DND-41 (cell line): ENCODE measurements around the gene GPR146.

Source experiments
- ATAC-seq: fragments of 200-7000 bp; cut with Tn5 transposase; 3 replicates; pipeline ENCODE4 v1.9.1; 2021; ENCODE audit warnings: low read depth; ENCODE audit not compliant: insufficient read depth
- DNase-seq: peaks from one replicate; pipeline ENCODE4 v3.0.0-alpha.2; 2020
- H2AFZ ChIP-seq: 2 replicates; pipeline ENCODE4 v1.6.0; 2012; ENCODE audit warnings: low read depth, low read length
- H3K27ac ChIP-seq: 2 replicates; pipeline ENCODE4 v1.5.1; 2012; ENCODE audit warnings: low read length, inconsistent platforms
- H3K27me3 ChIP-seq: fragments of 200-600 bp; sonication (generic); 2 replicates; pipeline ENCODE4 v1.6.0; 2012; ENCODE audit warnings: low read length, mild to moderate bottlenecking, inconsistent platforms; ENCODE audit not compliant: insufficient read depth, poor library complexity
- H3K36me3 ChIP-seq: 2 replicates; pipeline ENCODE4 v1.5.1; 2012; ENCODE audit warnings: low read length, inconsistent platforms; ENCODE audit not compliant: insufficient read depth
- H3K4me1 ChIP-seq: 2 replicates; pipeline ENCODE4 v1.5.1; 2012; ENCODE audit warnings: mild to moderate bottlenecking, low read length; ENCODE audit not compliant: insufficient read depth
- H3K4me2 ChIP-seq: 2 replicates; pipeline ENCODE4 v1.6.0; 2012; ENCODE audit warnings: mild to moderate bottlenecking, moderate library complexity, low read length, inconsistent platforms; ENCODE audit not compliant: insufficient read depth
- H3K4me3 ChIP-seq, 2 experiments: fragments of 200-600 bp in 1 of 2; shearing (Covaris generic) in 1 of 2; 2 replicates each; pipeline ENCODE4 v1.5.1; 2012 to 2016; ENCODE audit warnings: inconsistent platforms in 2 of 2, low read length in 2 of 2, mild to moderate bottlenecking in 2 of 2, low read depth in 1 of 2, moderate library complexity in 1 of 2
- H3K79me2 ChIP-seq: 2 replicates; pipeline ENCODE4 v1.6.0; 2012; ENCODE audit warnings: low read length, inconsistent platforms; ENCODE audit not compliant: insufficient read depth
- H3K9ac ChIP-seq: 2 replicates; pipeline ENCODE4 v1.6.0; 2012; ENCODE audit warnings: low read depth, mild to moderate bottlenecking, inconsistent platforms, low read length, moderate library complexity
- H3K9me3 ChIP-seq: 2 replicates; pipeline ENCODE4 v1.5.1; 2012; ENCODE audit warnings: low read length, moderate library complexity, mild to moderate bottlenecking, inconsistent platforms; ENCODE audit not compliant: insufficient read depth, severe bottlenecking
- H4K20me1 ChIP-seq: 2 replicates; pipeline ENCODE4 v1.6.0; 2012; ENCODE audit warnings: low read length; ENCODE audit not compliant: insufficient read depth
- EZH2 ChIP-seq: IDR thresholded peaks from 3 replicates; pipeline ENCODE4 v1.6.1; 2012; ENCODE audit warnings: borderline replicate concordance, low read depth, mild to moderate bottlenecking, moderate library complexity, low read length, inconsistent platforms; ENCODE audit not compliant: severe bottlenecking
- TF ChIP-seq, protein P1 (sequence below): IDR thresholded peaks from 2 replicates; pipeline ENCODE4 v1.5.1; 2012; ENCODE audit warnings: borderline replicate concordance, low read length, moderate library complexity, mild to moderate bottlenecking; ENCODE audit not compliant: poor library complexity, severe bottlenecking; ENCODE audit errors: extremely low read depth

Gene GPR146

DNA sequence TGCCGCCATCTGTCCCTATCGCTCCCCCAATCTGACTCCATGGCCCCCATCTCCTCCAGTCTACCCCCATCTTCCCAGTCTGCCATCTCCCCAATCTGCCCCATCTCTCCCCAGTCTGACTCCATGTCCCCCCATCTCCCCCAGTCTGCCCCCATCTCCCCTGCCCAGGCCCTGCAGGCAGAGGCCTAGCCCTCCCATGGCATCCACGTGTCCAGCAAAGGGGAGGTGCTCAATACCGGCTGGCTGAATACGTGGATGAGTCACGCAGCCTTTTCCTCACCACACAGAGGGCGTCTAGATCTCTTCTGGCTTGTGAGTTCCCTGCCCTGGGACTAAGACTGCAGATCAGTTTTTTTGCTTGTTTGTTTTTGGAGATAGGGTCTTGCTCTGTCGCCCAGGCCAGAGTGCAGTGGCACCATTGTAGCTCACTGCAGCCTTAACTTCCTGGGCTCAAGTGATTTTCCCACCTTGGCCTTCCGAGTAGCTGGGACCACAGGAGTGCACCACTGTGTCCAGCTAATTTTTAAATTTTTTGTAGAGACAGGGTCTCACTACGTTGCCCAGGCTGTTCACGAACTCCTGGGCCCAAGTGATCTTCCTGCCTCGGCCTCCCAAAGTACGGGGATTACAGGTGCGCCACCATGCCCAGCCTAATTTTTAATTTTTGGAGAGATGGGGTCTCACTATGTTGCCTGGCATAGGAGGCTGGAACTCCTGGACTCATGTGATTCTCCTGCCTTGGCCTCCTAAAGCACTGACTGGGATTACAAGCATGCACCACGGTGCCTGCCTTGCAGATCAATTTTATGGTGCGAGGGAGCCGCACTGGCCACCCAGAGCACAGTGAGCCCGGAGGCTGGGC lies 15.3 kb upstream of the GPR146 start:
- Histone ChIP-seq H2AFZ (no peak overlapping the region), H3K27me3 (no peaks in the 10 kb centered on the region), H3K9ac (no peak overlapping the region), H4K20me1 (peaks cover 31% of the 10 kb centered on the region), H3K27ac (no peak overlapping the region), H3K79me2 (no peaks in the 10 kb centered on the region), H3K36me3 (no peaks in the 10 kb centered on the region), H3K4me3 (no peak overlapping the region), H3K4me1 (no peaks in the 10 kb centered on the region), H3K9me3 (no peaks in the 10 kb centered on the region), H3K4me2 (no peak overlapping the region)
- TF ChIP-seq, protein P1, sequence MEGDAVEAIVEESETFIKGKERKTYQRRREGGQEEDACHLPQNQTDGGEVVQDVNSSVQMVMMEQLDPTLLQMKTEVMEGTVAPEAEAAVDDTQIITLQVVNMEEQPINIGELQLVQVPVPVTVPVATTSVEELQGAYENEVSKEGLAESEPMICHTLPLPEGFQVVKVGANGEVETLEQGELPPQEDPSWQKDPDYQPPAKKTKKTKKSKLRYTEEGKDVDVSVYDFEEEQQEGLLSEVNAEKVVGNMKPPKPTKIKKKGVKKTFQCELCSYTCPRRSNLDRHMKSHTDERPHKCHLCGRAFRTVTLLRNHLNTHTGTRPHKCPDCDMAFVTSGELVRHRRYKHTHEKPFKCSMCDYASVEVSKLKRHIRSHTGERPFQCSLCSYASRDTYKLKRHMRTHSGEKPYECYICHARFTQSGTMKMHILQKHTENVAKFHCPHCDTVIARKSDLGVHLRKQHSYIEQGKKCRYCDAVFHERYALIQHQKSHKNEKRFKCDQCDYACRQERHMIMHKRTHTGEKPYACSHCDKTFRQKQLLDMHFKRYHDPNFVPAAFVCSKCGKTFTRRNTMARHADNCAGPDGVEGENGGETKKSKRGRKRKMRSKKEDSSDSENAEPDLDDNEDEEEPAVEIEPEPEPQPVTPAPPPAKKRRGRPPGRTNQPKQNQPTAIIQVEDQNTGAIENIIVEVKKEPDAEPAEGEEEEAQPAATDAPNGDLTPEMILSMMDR: no peak
- no peak for TF ChIP-seq EZH2
- no peak for DNase-seq
- ATAC-seq: no peak

DNA sequence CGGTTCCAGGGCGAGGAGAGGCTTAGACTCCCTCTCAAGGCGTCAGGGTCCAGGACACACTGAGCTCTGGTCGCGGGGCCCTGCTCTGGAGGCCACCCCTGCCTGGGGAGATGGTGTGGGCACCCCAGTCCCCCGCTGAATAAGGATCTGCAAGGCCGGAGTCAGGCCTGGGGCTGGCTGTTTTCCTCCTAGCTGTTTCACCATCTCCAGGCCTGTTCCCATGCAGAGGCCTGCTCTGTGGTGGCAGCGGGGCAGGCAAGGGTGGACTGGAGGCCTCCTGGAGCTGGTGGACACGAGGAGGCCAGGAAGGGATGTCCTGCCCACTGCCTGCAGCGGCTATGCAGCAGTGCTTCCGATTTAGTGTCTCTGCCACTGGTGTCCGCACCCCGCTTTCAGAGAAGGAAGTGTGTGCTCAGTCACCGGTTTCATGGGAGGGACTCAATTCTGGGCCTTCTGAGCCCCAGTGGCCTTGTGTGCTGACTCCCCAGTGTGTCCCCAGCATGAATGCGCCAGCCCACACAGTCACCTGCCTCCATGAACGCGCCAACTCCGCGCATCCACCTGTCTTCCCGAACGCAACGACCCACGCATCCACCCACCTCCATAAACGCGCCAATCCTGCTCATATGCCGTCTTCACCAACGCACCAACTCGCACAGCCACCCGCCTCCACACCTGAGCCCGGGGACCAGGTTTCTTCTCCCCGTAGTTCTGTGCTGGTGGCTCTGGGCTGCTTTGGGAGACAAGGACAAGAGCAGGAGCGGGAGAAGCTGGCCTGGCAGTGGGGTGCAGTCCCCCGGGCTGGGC lies 14.5 kb upstream of the GPR146 start:
- Histone ChIP-seq H3K4me1 (no peaks in the 10 kb centered on the region), H3K9me3 (no peaks in the 10 kb centered on the region), H4K20me1 (peaks cover 32% of the 10 kb centered on the region), H3K36me3 (no peaks in the 10 kb centered on the region), H3K27ac (no peak overlapping the region), H3K79me2 (no peaks in the 10 kb centered on the region), H3K4me2 (no peak overlapping the region), H3K9ac (no peak overlapping the region), H3K4me3 (no peak overlapping the region), H3K27me3 (no peaks in the 10 kb centered on the region), H2AFZ (no peak overlapping the region)
- TF ChIP-seq EZH2: no peak
- TF ChIP-seq, protein P1: no peak
- ATAC-seq (no peak), DNase-seq (no peak)

DNA sequence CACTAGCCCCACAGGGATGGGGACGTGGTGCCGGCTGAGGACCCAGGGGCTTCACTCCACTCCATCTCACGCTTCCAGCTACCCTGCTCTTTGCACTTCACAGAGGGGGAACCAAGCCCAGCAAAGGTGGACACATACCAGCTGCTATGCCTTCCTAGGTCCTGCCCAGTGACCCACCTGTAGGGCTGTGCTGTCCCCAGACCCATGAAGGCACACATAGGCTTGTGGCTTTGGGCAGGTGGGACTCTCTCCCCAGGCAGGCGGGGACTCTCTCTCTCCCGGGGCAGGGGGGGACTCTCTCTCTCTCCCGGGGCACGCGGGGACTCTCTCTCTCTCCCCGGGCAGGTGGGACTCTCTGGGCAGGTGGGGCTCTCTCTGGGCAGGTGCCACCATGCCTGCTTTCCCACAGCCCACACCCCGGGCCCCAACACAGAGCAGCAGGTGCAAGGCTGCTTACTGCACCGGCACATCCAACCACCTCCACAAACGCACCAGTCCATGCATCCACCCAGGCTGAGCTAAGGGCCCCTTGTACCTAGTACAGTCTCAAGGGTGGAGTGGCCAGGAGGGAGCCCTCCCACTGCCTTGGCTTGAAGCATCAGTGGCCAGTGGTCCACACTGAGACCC lies 13.8 kb upstream of the GPR146 start:
- Histone ChIP-seq H3K4me3 (no peak overlapping the region), H3K9me3 (no peaks in the 10 kb centered on the region), H3K4me1 (no peaks in the 10 kb centered on the region), H3K9ac (no peak overlapping the region), H3K79me2 (no peaks in the 10 kb centered on the region), H3K4me2 (no peak overlapping the region), H4K20me1 (peaks cover 27% of the 10 kb centered on the region), H3K27ac (no peak overlapping the region), H2AFZ (no peak overlapping the region), H3K36me3 (peaks cover 1% of the 10 kb centered on the region; the same call in 1 of the 2 replicates), H3K27me3 (no peaks in the 10 kb centered on the region)
- DNase-seq (no peak), ATAC-seq (no peak)
- TF ChIP-seq, protein P1: no peak
- no peak for TF ChIP-seq EZH2
